GM19452 (cell line): ENCODE data around the gene SLC17A7.
"Not testable (repeated sequence)": the region's sequence is repeated elsewhere in the genome, so short reads cannot be mapped to it uniquely, and the experiment has no call there.

ENCODE experiments used
- ATAC-seq: cut with Tn5 transposase; IDR thresholded peaks from one replicate; pipeline ENCODE4 v1.9.1; 2021; ENCODE audit not compliant: unreplicated experiment

The SLC17A7 gene

GRCh38 chr19:49445997-49446396 lies 4.7 kb upstream of the SLC17A7 start:
- no peak for ATAC-seq

DNA sequence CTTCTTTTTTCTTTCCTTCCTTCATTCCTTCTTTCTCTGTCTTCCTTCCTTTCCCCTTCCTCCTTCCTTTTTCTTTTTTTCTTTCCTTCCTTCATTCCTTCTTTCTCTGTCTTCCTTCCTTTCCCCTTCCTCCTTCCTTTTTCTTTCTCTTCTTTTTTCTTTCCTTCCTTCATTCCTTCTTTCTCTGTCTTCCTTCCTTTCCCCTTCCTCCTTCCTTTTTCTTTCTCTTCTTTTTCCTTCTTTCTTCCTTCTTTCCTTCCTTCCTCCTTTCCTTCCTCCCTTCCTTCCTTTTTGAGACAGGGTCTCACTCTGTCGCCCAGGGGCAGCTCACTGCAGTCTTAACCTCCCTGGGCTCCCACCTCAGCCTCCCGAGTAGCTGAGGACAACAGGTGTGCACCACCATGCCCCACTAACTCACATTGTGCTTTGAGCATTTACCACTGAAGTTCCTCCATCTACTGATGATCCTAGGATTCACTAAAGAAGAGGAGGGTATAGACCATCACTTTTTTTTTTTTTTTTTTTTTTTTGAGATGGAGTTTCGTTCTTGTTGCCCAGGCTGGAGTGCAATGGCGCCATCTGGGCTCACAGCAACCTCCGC lies 2.9 kb upstream of the SLC17A7 start:
- not testable (repeated sequence) for ATAC-seq

GRCh38 chr19:49443366-49444099 lies 2.2 kb upstream of the SLC17A7 start:
- ATAC-seq = peak; percentile 71

GRCh38 chr19:49442771-49443365 lies 1.5 kb upstream of the SLC17A7 start:
- ATAC-seq = no peak

- no peak for ATAC-seq
Measured at GRCh38 chr19:49442354-49442753, 1.0 kb upstream of the SLC17A7 start.

DNA sequence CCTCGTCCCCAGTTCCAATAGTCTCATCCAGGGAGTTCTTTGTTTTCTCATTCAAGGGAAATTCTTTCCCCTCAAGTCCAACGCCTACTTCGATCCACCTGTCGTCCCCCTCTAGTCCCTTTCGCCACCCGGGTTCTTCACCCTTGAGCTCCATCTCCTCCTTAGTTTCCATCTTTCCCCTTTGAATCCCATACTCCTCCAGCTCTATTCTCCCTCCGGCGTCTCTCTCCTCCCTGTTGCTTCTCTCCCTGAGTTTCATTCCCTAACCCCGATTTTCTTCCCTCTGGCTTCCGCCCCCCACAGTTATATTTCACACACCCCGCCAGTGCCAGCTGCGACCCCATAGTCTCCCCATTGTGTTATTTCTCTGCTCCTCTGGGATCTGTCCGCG lies 628 bp upstream of the SLC17A7 start:
- no peak for ATAC-seq

DNA sequence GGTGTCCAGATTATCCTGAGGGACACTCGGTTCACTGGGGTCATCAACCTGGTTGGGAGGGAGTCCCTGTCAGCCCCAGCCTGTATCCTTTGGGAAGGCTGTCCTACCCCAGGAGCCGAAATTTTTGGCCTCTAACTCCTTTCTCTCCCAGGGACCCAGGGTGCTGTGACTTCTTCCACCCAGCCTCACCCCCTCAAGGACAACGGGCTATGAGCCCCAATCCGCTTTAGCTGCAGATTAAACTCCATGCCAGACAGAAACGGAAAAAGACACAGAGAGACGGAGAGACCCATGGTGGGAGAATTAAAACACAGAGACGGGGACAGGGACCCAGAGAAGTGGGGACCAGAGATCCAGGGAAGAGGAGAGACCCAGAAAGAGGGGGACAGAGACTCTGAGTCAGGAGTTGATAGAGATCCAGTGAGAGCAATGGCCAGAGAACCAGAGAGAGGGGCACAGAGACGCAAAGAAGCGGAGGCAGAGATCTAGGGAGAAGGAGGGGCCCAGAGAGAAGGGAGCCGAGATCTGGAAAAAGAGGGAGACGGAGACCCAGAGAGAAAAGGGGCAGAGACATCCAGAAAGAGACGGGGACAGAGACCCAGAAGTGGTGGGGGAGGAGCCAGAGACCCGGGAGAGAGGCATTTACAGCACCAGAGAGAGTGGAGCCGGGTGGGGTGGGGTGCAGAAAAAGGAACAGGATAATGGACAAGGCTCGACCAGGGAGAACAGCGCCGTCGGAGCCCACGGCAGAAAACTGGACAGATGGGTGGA lies 703 bp downstream of the SLC17A7 start:
- ATAC-seq = no peak

DNA sequence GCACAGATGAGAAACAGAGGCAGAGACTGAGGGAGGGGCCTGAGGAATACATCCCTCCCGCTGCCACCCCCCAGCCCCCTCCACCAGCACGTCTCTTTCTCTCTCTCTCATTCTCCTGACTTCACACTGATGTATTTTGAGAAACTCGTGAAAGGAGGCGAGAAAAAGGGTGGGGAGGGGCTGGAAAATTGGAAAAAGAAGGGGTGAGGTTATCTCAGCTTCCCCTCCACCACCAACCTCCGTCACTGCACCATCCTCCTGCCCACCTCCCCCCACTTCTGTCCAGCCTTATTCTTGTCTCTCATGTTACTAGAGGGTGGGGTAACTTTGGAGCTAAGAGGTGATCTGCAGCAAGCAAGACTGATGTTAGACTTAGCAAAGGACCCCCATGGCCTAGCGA lies 1.5 kb downstream of the SLC17A7 start:
- ATAC-seq = no peak

DNA sequence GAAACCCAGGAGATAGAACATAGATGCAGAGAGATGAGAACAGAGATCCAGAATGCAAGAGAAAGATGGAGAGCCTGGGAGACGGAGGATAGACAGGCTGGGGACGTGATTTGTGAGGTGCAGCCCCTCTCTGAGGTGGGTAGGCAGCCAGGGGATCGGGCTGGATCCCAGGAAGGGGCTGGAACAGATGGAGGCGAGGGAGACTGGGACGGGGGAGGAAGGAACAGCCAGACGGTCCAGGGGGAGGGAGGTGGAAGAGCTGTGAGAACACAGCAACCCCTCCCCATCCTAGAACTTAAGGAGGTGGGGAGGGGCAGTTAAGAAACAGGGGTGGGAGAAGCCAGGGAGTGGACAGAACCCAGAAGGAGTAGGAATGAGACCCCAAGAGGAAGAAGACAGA lies 3.1 kb downstream of the SLC17A7 start:
- no peak for ATAC-seq

GRCh38 chr19:49437231-49437630 lies 4.1 kb downstream of the SLC17A7 start:
- no peak for ATAC-seq

GRCh38 chr19:49436381-49437017 lies 4.8 kb downstream of the SLC17A7 start:
- ATAC-seq = no peak

- ATAC-seq = no peak
Measured at GRCh38 chr19:49435670-49436069, 5.7 kb downstream of the SLC17A7 start.

DNA sequence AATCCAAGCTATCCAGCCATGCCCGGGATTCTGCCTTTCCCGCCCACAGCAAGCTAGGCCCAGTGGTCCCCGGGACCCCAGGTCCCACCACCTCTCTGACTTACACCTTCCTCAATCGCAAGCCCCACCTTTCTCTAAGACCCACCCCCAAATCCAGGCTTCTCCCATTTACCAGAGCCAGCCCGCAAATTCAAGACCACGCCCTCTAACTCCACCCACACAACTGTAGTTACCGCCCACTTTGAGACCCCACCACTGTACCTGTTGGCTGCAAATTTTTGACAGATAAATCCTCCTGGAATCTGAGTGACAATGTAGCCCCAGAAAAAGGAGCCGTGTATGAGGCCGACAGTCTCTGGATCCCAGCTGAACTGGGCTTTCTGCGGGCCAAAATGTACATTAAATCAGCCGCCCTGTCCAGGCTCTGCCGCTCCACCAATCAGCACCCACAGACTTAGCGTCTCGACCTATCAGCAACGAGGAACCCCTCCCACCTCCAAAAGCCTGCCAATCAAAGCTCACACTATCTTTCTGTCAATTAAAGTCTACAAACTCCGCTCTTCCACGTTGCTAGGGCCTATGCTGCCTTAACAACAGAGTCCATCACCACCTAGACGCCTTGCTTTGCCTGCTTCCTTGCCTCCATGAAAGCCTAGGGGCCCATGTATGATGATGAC lies 6.3 kb downstream of the SLC17A7 start:
- no peak for ATAC-seq

- no peak for ATAC-seq
Measured at GRCh38 chr19:49433240-49433901, 8.0 kb downstream of the SLC17A7 start.

DNA sequence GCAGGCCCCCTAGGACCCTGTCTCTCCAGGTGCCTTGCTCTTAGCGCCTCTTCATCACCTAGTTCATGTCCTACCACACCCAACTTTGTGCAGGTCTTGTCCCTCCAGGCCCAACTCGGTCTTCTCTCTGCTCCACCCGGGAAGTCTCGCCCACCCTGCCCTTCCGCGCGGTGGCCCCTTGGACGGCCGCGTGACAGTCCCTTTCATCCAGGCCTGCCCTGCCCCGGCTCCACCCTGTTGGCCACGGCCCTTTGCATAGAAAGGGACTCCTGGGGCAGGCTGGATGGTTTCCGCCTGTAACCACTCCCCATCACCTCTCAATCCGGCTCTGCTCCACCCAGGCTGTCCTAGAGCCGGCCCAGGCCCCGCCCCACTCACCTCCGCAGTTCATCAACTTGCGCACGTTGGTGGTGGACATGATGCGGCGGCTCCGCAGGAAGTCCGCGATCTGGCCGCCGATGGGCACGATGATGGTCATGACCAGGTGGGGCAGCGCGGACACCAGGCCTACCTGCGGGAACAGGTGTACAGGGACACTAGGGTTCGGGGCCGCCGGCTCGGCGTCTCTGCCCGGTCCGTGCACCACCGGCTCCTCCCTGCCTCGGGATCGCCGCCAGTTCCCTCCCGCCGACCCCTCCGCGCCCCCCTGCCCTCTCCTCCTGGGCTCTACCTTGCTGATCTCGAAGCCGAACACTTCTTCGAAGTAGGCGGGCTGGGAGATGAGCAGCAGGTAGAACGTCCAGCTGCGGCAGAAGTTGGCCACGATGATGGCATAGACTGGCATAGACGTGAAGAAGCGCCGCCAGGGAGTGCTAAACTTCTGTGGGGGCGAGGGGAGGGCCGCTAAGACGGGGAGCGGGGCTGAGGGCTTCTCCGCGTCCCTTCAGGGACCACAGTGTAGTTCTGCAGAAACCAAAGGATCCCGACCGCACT lies 8.9 kb downstream of the SLC17A7 start:
- ATAC-seq = no peak

DNA sequence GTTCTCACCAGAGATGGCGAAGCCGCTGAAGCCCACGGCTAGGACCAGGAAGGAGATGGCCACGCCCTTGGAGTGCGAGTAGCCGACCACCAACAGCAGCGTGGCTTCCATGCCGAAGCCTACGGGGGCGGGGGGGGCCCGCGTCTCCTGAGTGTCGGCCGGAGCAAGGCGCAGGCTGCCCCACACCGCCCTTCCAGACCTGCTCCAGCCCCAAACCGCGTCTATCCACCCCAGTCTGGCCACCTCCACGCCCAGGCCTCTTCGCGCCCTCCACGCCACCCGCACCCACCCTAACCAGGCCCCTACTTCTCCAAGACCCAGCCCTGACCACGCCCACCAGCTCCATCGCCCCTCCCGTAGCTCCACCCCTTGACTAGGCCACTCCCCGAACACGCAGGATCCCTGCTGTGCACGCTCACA lies 10.0 kb downstream of the SLC17A7 start:
- no peak for ATAC-seq

DNA sequence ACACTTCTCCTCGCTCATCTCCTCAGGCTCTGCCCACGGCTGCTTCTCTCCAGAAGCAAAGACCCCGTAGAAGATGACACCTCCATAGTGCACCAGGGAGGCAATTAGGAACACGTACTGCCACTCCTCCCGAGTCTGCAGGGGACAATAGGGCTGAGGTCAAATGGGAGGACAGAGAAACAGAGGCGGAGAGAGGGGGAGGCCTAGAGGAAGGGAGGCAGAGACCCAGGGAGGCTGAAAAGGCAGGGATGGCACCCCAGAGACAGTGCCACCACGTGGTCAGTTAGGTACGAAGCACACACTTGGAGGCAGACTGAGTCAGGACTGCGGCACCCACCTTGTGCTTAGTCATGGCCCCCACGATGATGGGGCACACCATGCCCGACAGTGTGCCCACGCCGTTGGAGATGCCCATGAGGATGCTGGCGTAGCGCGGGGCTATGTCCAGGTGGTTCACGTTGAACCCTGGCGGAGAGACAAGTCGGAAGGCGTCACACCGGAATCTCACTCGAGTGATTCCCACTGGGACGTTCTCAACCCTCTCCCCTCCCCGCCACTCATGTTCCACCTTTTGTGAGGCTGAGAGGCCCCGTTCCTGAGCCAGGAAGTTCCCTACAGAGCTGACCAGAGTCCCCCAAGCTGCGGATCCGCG lies 10.5 kb downstream of the SLC17A7 start:
- ATAC-seq = no peak

GRCh38 chr19:49430172-49430677 lies 11.1 kb downstream of the SLC17A7 start:
- no peak for ATAC-seq
